OCI-LY1 (cell line): ENCODE measurements around the gene EML5.

Experiments used
- H2AFZ ChIP-seq: fragments of 200-600 bp; sonication (generic), shearing (Covaris generic); 2 replicates; pipeline ENCODE4 v1.6.0; 2014; ENCODE audit warnings: antibody characterized with exemption, mild to moderate bottlenecking, low read length
- H3F3A ChIP-seq: fragments of 200-600 bp; sonication (generic), shearing (Covaris generic); 2 replicates; pipeline ENCODE4 v1.6.0; 2014; ENCODE audit warnings: mild to moderate bottlenecking, antibody characterized with exemption, low read length, moderate library complexity; ENCODE audit not compliant: insufficient read depth
- H3K27ac ChIP-seq: fragments of 200-600 bp; sonication (generic); 2 replicates; pipeline ENCODE4 v1.5.1; 2014; ENCODE audit warnings: low read length, mixed run types, mild to moderate bottlenecking, low read depth; ENCODE audit not compliant: poor library complexity, severe bottlenecking
- H3K27me3 ChIP-seq: fragments of 200-600 bp; sonication (generic); 2 replicates; pipeline ENCODE4 v1.6.0; 2014; ENCODE audit warnings: antibody characterized with exemption, mild to moderate bottlenecking, low read length, moderate library complexity; ENCODE audit not compliant: insufficient read depth
- H3K36me3 ChIP-seq: fragments of 200-600 bp; sonication (generic); 2 replicates; pipeline ENCODE4 v1.6.1; 2014; ENCODE audit warnings: mild to moderate bottlenecking, antibody characterized with exemption, low read length, moderate library complexity, mixed read lengths; ENCODE audit not compliant: insufficient read depth
- H3K4me1 ChIP-seq: fragments of 200-600 bp; sonication (generic); 2 replicates; pipeline ENCODE4 v1.5.1; 2014; ENCODE audit warnings: mild to moderate bottlenecking, low read length, moderate library complexity; ENCODE audit not compliant: insufficient read depth, severe bottlenecking
- H3K4me2 ChIP-seq: fragments of 200-600 bp; sonication (generic), shearing (Covaris generic); 2 replicates; pipeline ENCODE4 v1.6.1; 2014; ENCODE audit warnings: low read length
- H3K4me3 ChIP-seq: fragments of 200-600 bp; sonication (generic); 2 replicates; pipeline ENCODE4 v1.5.1; 2014; ENCODE audit warnings: low read length, low read depth, mild to moderate bottlenecking, mixed read lengths; ENCODE audit not compliant: poor library complexity, severe bottlenecking
- H3K79me2 ChIP-seq: fragments of 200-600 bp; shearing (Covaris generic); 2 replicates; pipeline ENCODE4 v1.6.1; 2016; ENCODE audit warnings: mixed run types, low read length, mixed read lengths; ENCODE audit not compliant: insufficient read depth
- H3K9ac ChIP-seq: fragments of 200-600 bp; sonication (generic), shearing (Covaris generic); 2 replicates; pipeline ENCODE4 v1.6.1; 2014; ENCODE audit warnings: mild to moderate bottlenecking, low read length, mixed read lengths
- H3K9me2 ChIP-seq: fragments of 200-600 bp; sonication (generic), shearing (Covaris generic); 2 replicates; pipeline ENCODE4 v1.6.1; 2014; ENCODE audit warnings: low read depth, mild to moderate bottlenecking, low read length, mixed read lengths
- H3K9me3 ChIP-seq: fragments of 200-600 bp; shearing (Covaris generic); 2 replicates; pipeline ENCODE4 v1.6.1; 2014; ENCODE audit warnings: low read length, mixed read lengths
- H4K20me1 ChIP-seq: fragments of 200-600 bp; sonication (generic), shearing (Covaris generic); 2 replicates; pipeline ENCODE4 v1.6.0; 2016; ENCODE audit warnings: mild to moderate bottlenecking, low read length; ENCODE audit not compliant: insufficient read depth
- EZH2 ChIP-seq: fragments of 200-600 bp; sonication (generic), shearing (Covaris generic); IDR thresholded peaks from 2 replicates; pipeline ENCODE4 v1.8.0; 2017; ENCODE audit warnings: borderline replicate concordance, mixed run types, mild to moderate bottlenecking, antibody characterized with exemption, low read length, moderate library complexity, mixed read lengths
- TF ChIP-seq, protein P1 (sequence below): fragments of 200-600 bp; sonication (generic), shearing (Covaris generic); IDR thresholded peaks from 2 replicates; pipeline ENCODE4 v1.5.1; 2017; ENCODE audit warnings: mild to moderate bottlenecking, antibody characterized with exemption, low read length, moderate library complexity, mixed read lengths

The EML5 gene

DNA sequence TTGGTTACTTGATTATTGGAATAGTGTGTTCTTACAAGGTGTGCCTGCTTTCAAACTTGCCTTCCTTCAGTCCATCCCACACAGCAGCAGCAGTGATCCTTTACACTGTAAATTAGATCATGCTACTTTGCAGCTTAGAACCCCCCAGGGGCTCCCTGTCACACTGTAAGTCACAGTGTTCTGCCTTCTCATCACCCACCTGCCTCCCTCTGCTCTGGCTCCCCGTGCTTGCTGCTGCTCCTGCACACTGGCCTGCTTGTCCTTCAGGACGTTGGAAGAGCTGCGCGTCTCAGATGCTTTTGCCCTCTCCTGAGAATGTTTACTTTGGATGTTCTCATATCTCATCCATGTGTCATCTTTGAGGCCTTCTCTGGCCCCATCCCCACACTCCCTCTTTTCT, 202.6 kb downstream of the EML5 start:
- peaks cover 54% of the 10 kb centered on the region for H3K36me3 ChIP-seq

DNA sequence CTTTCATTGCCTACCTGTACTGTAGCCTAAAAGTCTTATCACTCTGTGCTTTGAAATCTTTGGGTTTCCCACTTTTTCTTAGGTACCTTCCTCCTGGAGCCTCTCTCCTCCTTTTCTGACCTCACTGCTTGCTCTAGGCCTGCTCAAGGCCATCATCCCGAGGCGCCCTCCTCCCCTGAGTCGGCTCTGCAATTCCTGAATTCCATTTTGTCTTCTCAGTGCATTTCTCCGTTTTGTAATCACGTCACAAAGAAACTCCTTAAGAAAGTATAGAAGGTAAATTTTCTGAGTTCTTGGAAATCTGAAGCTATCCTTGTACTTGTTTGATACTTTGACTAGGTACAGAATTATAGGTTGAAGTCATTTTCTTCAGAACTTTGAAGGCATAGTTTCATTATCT, 204.7 kb downstream of the EML5 start:
- Histone ChIP-seq H3K9ac (no peak overlapping the region), H3K4me3 (no peak overlapping the region), H2AFZ (no peak overlapping the region), H3K4me1 (no peaks in the 10 kb centered on the region), H3K4me2 (no peak overlapping the region), H3K9me2 (no peaks in the 10 kb centered on the region), H3K27ac (no peak overlapping the region), H3K27me3 (no peaks in the 10 kb centered on the region), H3K9me3 (no peaks in the 10 kb centered on the region), H3F3A (no peaks in the 10 kb centered on the region), H3K79me2 (no peaks in the 10 kb centered on the region), H4K20me1 (no peaks in the 10 kb centered on the region), H3K36me3 (peaks cover 48% of the 10 kb centered on the region)
- TF ChIP-seq EZH2 = no peak
- TF ChIP-seq, protein P1, sequence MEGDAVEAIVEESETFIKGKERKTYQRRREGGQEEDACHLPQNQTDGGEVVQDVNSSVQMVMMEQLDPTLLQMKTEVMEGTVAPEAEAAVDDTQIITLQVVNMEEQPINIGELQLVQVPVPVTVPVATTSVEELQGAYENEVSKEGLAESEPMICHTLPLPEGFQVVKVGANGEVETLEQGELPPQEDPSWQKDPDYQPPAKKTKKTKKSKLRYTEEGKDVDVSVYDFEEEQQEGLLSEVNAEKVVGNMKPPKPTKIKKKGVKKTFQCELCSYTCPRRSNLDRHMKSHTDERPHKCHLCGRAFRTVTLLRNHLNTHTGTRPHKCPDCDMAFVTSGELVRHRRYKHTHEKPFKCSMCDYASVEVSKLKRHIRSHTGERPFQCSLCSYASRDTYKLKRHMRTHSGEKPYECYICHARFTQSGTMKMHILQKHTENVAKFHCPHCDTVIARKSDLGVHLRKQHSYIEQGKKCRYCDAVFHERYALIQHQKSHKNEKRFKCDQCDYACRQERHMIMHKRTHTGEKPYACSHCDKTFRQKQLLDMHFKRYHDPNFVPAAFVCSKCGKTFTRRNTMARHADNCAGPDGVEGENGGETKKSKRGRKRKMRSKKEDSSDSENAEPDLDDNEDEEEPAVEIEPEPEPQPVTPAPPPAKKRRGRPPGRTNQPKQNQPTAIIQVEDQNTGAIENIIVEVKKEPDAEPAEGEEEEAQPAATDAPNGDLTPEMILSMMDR = no peak

More for the DNA sequence above, 202.6 kb downstream of the EML5 start:
- H3K4me2 ChIP-seq = no peak overlapping the region
- no peak for TF ChIP-seq EZH2
- TF ChIP-seq, protein P1 = no peak
- H3K79me2 ChIP-seq = no peaks in the 10 kb centered on the region
- H3K4me1 ChIP-seq = no peaks in the 10 kb centered on the region
- H4K20me1 ChIP-seq = no peaks in the 10 kb centered on the region
- no peak overlapping the region for H2AFZ ChIP-seq
- no peaks in the 10 kb centered on the region for H3K9me2 ChIP-seq
- no peaks in the 10 kb centered on the region for H3K9me3 ChIP-seq
- no peaks in the 10 kb centered on the region for H3K27me3 ChIP-seq
- no peak overlapping the region for H3K4me3 ChIP-seq
- H3K9ac ChIP-seq = no peak overlapping the region
- H3K27ac ChIP-seq = no peak overlapping the region
- no peaks in the 10 kb centered on the region; the same call in 1 of the 2 replicates for H3F3A ChIP-seq

DNA sequence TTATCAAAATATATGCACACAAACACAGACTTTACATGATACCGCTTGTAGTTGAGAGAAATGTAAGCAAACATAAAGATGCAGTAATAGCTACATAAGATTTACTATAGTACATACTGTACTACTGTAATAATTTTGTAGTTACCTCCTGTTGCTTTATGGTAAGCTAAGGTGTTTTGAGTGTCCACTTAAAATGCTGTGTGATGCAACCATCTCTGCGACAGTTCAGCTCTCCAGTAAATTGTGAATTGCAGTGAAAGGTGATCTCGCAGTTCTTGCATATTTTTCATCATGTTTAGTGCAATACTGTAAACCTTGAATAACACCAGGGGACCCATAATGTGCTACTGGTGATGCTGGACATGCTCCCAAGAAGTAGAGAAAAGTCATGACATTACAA, 208.3 kb downstream of the EML5 start:
- Histone ChIP-seq H3F3A (peaks cover 2% of the 10 kb centered on the region; the same call in 1 of the 2 replicates), H3K4me1 (no peaks in the 10 kb centered on the region), H4K20me1 (no peaks in the 10 kb centered on the region), H3K36me3 (peaks cover 67% of the 10 kb centered on the region), H2AFZ (no peak overlapping the region), H3K27ac (no peak overlapping the region), H3K9ac (no peak overlapping the region), H3K4me2 (no peak overlapping the region), H3K4me3 (no peak overlapping the region), H3K79me2 (no peaks in the 10 kb centered on the region), H3K9me2 (no peaks in the 10 kb centered on the region), H3K9me3 (no peaks in the 10 kb centered on the region), H3K27me3 (no peaks in the 10 kb centered on the region)
- TF ChIP-seq, protein P1 = no peak
- TF ChIP-seq EZH2 = no peak
